ENCODE measurements around the gene PRR20B.
"Not testable (repeated sequence)": the region's sequence is repeated elsewhere in the genome, so short reads cannot be mapped to it uniquely, and the experiment has no call there.

GRCh38 chr13:57139781-57140180, 7.5 kb upstream of the PRR20B start:
- not testable (repeated sequence) for TF ChIP-seq ZNF645 (tag by site-specific recombination; IDR thresholded peaks at IDR 0.05); ZNF112 (tag by site-specific recombination; IDR thresholded peaks at IDR 0.05); TCF7L2 (IDR thresholded peaks at IDR 0.05; ENCODE audit: borderline replicate concordance, low read depth, low read length); ZNF274 (IDR thresholded peaks at IDR 0.05; ENCODE audit: low read length); ZNF274 (tag by site-specific recombination; IDR thresholded peaks at IDR 0.05; ENCODE audit: borderline replicate concordance); CTCF (tag by site-specific recombination; IDR thresholded peaks at IDR 0.05); ZNF639 (tag by site-specific recombination; IDR thresholded peaks at IDR 0.05)
